Measurements from ENCODE around the gene PRDM12. TPM values are rescaled to one million over a fixed set of nuclear protein-coding genes. Genes with fewer than 3 reads are reported as not detected.

Gene PRDM12
- total RNA-seq, 4 donors from 2014 or later: not detected

GRCh38 chr9:130693101-130693425 is 28.7 kb downstream of the PRDM12 start:
- DNase-seq (ENCODE audit: extremely low spot score): no peak
- intact Hi-C loops (cut with DNase I): no loop called here
- 10% methylated on average over 8 of the region's 8 CpGs for WGBS
- Histone ChIP-seq H3K4me3 (peak overlapping the region; percentile 72 to 84 (median 76)), H3K27me3 (no peaks in the 10 kb centered on the region), H3K9me3 (no peaks in the 10 kb centered on the region), H3K4me1 (peaks cover 11 to 40% (median 33%) of the 10 kb centered on the region in 4 donors), H3K27ac (replicated peaks in 1 of 4) (peak overlapping the region; percentile 66 to 77 (median 70)), H3K36me3 (peaks cover 5 to 31% (median 28%) of the 10 kb centered on the region in 4 donors)
- TF ChIP-seq, protein P1, sequence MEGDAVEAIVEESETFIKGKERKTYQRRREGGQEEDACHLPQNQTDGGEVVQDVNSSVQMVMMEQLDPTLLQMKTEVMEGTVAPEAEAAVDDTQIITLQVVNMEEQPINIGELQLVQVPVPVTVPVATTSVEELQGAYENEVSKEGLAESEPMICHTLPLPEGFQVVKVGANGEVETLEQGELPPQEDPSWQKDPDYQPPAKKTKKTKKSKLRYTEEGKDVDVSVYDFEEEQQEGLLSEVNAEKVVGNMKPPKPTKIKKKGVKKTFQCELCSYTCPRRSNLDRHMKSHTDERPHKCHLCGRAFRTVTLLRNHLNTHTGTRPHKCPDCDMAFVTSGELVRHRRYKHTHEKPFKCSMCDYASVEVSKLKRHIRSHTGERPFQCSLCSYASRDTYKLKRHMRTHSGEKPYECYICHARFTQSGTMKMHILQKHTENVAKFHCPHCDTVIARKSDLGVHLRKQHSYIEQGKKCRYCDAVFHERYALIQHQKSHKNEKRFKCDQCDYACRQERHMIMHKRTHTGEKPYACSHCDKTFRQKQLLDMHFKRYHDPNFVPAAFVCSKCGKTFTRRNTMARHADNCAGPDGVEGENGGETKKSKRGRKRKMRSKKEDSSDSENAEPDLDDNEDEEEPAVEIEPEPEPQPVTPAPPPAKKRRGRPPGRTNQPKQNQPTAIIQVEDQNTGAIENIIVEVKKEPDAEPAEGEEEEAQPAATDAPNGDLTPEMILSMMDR (IDR thresholded peaks at IDR 0.05): no peak
- no peak for TF ChIP-seq EP300 (IDR thresholded peaks at IDR 0.05)

- intact Hi-C loops (cut with DNase I): no loop called here
- H3K4me1 ChIP-seq: peaks cover 15 to 45% (median 36%) of the 10 kb centered on the region in 4 donors
- H3K9me3 ChIP-seq: no peaks in the 10 kb centered on the region
- no peaks in the 10 kb centered on the region for H3K27me3 ChIP-seq
- H3K36me3 ChIP-seq: peaks cover 10 to 36% (median 33%) of the 10 kb centered on the region in 4 donors
- peak within 1 kb of the TSS; percentile 66 to 77 (median 70) for H3K27ac ChIP-seq (replicated peaks in 1 of 4)
- peak; percentile 99 for DNase-seq (ENCODE audit: extremely low spot score)
- H3K4me3 ChIP-seq: peak within 1 kb of the TSS; percentile 72 to 84 (median 76)
- WGBS: 0% methylated on average over 36 of the region's 40 CpGs
- TF ChIP-seq POLR2AphosphoS5 (IDR thresholded peaks at IDR 0.05): peak; percentile 87 to 94
- TF ChIP-seq EP300 (IDR thresholded peaks at IDR 0.05): no peak
- TF ChIP-seq, protein P1 (IDR thresholded peaks at IDR 0.05): peak in 1 of 3 experiments; percentile 28
- TF ChIP-seq POLR2A (IDR thresholded peaks at IDR 0.05; ENCODE audit: low read depth): no peak
Observed at GRCh38 chr9:130693426-130694191, 29.2 kb downstream of the PRDM12 start, which contains the start of gene EXOSC2. Gene EXOSC2, plus strand, starts transcription at chr9:130693780. Its CDS starts 12 bp downstream, at chr9:130693792.

- WGBS: 1% methylated on average over 8 of the region's 8 CpGs
- no peak for DNase-seq (ENCODE audit: extremely low spot score)
- peaks cover 15 to 42% (median 39%) of the 10 kb centered on the region in 4 donors for H3K36me3 ChIP-seq
- H3K27ac ChIP-seq (replicated peaks in 1 of 4): peak overlapping the region; percentile 62 to 77 (median 70)
- intact Hi-C loops (cut with DNase I): no loop called here
- TF ChIP-seq, protein P1 (IDR thresholded peaks at IDR 0.05): no peak
- TF ChIP-seq EP300 (IDR thresholded peaks at IDR 0.05): no peak
- no peak for TF ChIP-seq POLR2AphosphoS5 (IDR thresholded peaks at IDR 0.05)
- H3K4me3 ChIP-seq: peak overlapping the region; percentile 72 to 84 (median 76)
- H3K27me3 ChIP-seq: no peaks in the 10 kb centered on the region
- H3K9me3 ChIP-seq: no peaks in the 10 kb centered on the region
- peaks cover 16 to 45% (median 36%) of the 10 kb centered on the region in 4 donors for H3K4me1 ChIP-seq
Observed at GRCh38 chr9:130694205-130694604, 29.8 kb downstream of the PRDM12 start.

DNA sequence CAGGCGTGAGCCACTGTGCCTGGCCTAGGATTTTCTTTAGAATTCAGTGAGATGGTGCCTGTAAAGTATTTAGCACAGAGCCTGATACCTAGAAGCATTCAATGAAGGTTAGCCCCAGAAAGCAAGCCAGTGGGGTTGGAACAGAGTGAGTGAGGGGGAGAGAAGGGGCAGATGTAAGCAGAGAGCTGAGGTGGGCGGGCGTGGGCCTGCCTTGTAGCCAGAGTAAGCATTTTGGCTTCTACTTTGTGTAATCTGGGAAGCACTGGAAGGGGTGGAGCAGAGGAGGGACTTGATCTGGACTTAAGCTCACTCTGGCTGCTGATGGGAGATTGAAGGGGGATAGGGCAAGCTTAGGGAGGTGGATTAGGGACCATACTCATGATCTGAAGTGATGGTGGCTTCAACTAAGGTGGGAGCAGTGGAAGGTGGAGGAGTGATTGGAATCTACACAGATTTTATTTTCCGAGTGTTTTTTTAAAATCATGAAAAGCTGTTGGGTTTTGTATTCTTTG is 31.8 kb downstream of the PRDM12 start:
- 84% methylated on average over 4 of the region's 4 CpGs for WGBS
- DNase-seq (ENCODE audit: extremely low spot score): no peak
- Histone ChIP-seq H3K9me3 (no peaks in the 10 kb centered on the region), H3K36me3 (peaks cover 24 to 62% (median 54%) of the 10 kb centered on the region in 4 donors), H3K4me1 (peaks cover 22 to 54% (median 38%) of the 10 kb centered on the region in 4 donors), H3K4me3 (no peak overlapping the region), H3K27ac (replicated peaks in 1 of 4) (no peak overlapping the region), H3K27me3 (no peaks in the 10 kb centered on the region)
- TF ChIP-seq, protein P1 (IDR thresholded peaks at IDR 0.05): no peak
- no peak for TF ChIP-seq POLR2AphosphoS5 (IDR thresholded peaks at IDR 0.05)
- intact Hi-C loops (cut with DNase I): no loop called here
